ENCODE results near the gene GPR25.
"Not testable (repeated sequence)": the region's sequence is repeated elsewhere in the genome, so short reads cannot be mapped to it uniquely, and the experiment has no call there.

The GPR25 gene

DNA sequence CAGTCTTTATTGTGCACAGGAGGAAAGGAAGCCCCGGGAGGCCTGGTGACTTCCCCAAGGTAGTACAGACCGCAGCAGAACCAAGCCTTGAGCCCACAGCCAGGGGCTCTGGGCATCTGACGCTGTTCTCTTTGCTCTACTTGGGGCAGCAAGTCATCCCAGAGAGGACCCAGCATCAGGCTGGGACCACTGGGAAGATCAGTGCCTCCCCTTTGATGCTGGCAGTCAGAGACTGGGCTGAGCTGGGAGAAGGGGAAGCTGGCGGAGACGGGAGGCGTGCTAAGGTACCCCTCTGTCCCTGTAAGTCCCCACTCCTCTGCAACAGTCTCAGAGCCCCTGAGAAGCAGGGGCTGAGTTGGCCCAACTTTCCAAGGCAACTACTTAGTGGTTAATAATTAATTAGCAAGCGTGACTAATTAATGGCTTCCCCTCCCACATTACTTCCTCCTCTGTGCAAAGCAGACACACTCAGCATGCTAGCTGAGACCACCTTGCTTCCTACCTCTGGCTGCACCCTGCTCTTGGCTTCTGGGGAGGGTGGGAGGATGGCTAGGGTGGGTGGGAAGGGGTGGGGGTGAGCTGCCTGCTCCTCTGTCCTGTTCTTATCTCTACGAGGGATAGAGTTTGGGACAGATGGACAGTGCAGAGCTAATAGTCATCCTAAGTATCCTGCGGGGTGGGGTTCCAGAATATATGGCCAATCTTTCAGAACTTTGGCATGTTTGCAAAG lies 23.2 kb downstream of the GPR25 start:
- no peak for DNase-seq

DNA sequence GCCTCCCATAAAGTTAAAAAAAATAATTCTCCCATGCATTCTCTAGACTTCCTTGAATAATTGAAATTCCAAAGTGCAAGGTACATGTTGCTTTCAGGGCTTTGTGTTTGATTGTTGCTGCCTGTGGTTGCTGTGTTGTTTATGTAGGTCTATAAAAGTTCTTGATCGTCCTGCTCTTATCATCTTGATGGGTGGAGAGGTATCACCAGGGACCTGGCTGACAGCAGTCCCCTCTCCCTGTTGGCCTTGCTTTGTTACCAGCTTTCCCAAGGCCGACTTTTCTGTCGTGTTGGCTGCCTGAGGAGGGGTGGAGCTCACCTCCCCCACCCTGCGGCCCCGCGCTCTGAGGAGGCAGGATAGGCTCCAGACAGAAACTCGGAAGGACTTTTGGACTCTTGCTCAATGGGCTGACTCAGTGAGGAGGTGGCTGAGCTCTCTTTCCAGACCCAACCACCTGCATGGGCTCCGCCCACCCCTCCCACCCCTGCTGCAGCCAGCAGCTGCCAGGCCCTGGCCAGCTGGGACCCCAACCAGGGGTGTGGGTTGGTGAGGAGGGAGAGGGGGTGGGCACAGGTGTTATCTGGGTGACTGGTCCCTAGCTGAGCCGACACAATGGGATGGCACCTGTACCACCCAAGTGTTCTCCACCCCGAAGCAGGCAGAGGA lies 23.9 kb downstream of the GPR25 start:
- no peak for DNase-seq

DNA sequence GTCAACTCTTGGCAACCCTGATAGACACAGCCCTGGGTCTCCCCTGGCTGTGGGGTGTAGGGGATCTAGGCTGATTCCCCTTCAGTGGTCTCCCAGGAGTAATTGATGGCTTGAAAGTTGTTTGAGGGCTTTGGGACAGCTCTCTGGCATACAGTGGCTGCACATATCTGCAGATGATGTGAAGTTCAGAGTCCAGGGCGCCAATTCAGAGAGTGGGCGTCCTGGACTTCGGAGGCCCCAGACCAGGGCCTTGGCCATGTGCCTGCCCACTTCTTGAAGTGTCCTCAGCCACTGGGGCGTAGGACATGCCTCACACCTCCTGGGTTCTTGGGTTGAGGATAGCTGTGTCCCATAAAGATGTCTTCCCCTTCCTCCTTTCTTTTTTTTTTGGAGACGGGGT lies 24.5 kb downstream of the GPR25 start:
- no peak for DNase-seq

DNA sequence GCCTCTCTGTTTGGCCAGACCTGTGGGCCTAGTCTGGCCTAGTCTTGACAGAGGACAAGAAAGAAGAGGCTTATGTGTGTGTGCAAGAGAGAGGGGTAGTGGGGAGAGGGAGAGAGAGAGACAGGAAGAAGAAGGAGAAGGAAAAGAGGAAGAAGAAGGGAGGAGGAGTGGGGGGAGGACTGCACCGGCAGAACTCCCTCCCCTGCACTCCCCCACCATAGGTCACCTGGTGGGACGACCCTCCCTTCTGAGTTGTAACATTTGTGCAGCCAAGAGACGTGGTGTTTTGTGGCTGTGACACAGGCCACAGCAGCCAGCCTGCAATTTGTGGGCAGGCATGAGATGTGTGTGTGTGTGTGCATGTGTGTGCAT lies 26.2 kb downstream of the GPR25 start:
- no peak for DNase-seq

DNA sequence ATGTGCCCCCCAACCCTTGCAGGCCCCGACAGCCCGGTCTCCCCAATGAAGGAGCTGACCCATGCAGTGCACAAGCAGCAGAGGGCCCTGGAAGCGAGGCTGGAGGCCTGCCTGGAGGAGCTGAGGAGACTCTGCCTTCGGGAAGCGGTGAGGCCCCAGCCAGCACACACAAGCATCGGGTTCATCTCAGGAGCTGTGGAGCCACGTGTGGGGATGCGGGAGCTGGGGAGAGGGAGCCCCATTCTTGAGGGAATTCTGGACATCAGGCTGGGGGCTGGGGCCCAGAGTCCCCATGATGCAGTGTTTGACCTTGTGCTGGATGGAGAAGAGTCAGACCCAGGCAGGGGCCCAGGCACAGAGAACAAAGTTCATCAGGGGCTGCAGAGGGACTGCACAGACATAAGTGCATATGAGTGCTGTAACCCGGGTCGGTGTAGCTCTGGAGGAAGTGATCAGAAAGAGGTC lies 26.7 kb downstream of the GPR25 start:
- no peak for DNase-seq

DNA sequence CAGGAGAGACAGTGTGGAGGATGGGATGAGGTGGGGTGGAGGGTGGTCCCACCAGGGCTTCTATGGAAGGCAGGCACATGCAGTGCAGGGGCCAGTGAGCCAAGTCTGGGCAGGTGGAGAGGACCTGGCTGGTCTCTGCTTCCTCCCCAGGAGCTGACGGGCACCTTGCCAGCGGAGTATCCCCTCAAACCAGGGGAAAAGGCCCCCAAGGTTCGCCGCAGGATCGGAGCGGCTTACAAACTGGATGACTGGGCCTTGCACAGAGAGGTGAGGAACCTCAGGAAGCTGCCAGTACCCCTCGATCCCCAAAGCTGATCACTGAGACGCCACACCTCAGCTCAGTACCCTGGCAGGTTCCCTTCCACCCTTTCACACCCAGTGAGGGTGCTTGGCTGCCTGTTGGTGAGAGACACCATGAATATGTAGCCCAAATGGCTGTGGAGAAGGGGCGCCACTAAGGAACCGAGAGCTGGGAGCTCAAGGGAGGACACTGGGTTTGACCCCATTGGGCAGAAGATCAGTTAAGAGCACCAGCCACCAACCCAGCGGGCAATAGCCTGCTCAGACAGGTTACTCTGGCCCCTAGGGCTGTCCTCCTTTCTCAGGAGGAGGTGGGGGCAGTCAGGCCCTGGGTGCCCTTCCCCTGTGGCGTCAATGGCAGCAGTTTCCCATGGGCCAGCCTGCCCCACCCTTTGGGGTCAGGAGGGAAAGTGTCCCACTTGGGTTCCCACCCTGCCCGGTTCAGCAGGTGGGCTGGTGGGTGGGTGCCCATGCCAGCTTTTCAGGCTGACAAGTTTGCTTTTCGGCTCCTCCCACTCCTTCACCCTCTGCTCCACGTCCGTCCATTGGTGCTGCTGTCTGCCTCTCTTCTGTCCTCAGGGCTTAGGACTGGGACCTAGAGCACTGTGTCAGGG lies 27.4 kb downstream of the GPR25 start:
- no peak for DNase-seq

DNA sequence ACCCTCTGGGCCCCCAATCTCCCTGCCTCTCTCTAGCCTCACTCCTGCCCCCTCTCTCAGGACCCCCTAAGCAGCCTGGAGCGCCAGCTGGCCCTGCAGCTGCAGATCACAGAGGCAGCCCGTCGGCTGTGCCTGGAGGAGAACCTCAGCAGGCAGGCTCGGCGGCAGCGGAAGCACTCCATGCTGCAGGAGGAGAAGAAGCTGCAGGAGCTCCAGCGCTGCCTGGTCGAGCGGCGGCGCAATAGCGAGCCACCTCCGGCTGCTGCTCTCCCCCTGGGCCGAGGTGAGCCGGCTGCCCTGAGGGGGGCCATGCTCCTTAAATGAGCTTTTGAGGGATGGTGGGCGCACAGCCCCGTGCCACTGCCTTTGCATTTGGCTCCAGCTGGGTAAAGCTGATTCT lies 28.1 kb downstream of the GPR25 start:
- DNase-seq, result no peak

DNA sequence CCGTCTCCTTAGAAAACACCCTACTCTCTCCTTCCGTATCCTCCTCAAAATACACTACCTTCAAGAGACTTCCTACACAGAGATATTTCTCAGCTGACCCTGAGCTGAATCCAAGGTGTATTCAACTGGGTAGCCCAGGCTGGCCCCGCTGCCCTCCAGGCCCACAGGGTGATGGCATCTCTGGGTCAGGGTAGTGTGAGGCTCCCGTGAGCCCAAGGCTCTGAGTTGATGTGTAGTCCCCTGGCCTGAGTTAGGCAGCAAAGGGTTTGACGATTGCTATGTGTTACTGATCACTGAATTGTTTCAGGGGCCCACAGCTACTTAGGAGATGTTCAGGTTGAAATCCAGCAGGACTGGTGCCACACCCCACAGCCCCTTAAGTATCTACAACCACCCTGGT lies 28.6 kb downstream of the GPR25 start:
- DNase-seq, result no peak

DNA sequence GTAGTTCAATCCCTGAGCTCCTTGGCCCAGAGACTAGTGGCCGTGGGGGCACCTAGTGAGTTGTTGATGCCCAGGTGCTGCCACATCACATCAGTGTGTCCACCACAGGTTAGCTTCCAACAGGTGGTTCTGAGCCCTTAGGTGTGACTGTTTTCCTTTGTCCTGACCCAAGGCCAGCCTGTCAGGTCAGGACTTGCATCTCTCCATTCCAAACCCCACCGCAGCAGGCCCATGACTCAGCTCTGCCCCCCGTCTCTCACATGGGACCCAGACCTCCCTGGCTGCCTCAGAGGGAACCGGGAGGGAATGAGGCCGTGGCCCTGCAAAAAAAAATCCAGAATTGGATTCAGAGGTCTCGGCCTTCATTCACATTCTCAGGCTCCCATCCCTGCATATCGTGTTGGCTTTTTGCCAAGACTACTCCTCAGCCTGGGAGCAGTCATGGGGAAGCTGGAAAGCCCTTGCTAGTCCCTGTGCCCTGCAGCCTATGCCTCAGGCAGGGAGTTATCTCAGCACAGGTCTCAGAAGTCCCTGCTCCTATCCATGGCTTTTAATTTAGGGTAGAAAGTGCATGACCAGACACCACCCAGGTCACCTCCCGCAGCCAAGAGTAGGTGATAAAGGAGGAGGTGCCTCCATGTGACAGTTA lies 29.1 kb downstream of the GPR25 start:
- no peak for DNase-seq

DNA sequence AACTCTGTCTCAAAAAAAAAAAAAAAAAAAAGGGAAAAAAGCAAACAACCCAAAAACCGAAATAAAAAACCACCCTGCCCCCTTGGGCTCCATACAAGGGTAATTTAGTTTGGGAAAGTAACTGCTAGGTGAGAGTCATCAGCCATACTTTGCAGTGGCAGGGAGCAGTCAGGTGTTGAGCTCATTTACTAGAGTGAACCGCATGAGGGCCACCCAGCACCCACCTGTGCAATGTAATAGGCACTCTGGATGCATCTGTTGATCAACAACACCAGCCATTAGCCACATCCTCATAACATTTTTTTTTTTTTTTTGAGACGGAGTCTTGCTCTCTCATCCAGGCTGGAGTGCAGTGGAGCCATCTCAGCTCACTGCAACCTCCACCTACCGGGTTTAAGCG lies 31.0 kb downstream of the GPR25 start:
- DNase-seq, result no peak

DNA sequence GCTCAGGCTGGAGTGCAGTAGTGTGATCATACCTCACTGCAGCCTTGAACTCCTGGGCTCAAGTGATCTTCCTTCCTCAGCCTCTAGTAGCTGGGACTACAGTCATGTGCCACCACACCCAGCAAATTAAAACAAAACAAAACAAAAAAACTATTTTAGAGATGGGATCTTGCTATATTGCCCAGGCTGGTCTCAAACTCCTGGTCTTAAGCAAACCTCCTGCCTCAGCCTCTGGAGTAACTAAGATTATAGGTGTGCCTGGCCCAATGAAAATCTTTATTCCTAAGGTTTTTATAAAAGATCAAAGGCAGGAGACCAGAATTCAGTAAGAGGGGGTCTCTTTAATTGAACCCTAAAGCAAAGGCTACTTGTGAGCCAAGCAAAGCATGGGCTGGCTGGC lies 32.0 kb downstream of the GPR25 start:
- no peak for DNase-seq

DNA sequence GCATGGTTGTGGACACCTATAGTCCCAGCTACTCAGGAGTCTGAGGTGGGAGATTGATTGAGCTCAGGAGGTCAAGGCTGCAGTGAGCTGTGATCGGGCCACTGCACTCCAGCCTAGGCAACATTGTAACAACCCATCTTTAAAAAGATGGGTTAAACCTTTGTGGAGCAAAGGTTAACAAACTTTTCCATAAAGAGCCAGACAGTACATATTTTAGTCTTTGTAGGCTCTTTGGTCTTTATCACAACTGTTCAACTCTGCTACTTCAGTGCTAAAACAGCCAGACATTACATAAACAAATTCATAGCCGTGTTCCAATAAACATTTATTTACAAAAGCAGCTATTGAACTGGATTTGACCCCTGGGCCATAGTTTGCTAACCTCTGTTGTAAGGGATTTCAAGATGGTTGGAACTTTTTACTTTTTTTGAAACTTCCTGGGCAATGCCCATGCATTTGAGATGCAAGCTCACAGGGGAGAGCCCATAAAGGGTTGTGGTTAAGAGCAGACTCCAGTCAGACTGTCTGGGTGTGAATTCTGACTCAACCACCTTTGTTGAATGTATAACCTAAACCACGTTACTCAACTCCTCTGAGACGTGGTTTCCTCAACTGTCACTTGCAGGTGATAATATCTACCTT lies 32.8 kb downstream of the GPR25 start:
- peak; percentile 28 to 49 for DNase-seq

DNA sequence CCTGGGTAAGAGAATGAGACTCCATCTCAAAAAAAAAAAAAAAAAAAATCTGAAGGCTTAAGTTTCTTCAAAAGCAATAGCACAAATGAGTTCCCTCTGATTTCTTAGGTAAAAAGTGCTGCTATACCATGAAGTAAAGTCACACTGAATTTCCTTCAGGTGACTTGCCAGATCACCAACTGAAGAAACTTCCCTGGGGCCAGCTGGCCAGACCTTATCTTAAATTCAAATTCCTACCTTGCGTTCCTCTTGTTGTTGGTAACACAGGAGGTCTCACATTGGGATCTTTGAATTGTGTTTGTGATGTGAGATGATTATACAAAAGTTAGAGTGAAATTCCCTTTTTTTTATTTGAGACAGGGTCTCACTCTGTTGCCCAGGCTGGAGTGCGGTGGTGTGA lies 33.7 kb downstream of the GPR25 start:
- no peak for DNase-seq

DNA sequence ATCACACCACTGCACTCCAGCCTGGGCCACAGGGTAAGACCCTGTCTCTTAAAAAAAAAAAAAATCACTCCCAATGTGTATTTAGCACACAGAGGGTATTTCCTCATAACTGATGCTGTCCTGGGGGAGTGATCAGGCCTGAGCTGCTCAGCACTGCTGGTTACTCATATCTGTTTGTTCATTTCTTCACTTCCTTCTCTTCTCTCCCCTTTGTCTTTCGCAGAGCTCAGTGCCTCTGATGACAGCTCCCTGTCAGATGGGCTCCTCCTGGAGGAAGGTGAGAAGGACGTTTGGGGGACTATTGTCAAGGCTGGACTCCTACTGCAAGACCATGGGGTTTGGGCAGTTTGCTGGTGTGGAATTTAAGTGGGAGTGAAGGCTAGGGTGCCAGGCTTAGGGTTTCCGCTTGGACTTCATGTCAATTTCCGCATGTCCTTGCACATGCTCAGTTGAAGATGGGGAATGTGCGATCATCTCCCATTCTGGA lies 34.9 kb downstream of the GPR25 start:
- no peak for DNase-seq

DNA sequence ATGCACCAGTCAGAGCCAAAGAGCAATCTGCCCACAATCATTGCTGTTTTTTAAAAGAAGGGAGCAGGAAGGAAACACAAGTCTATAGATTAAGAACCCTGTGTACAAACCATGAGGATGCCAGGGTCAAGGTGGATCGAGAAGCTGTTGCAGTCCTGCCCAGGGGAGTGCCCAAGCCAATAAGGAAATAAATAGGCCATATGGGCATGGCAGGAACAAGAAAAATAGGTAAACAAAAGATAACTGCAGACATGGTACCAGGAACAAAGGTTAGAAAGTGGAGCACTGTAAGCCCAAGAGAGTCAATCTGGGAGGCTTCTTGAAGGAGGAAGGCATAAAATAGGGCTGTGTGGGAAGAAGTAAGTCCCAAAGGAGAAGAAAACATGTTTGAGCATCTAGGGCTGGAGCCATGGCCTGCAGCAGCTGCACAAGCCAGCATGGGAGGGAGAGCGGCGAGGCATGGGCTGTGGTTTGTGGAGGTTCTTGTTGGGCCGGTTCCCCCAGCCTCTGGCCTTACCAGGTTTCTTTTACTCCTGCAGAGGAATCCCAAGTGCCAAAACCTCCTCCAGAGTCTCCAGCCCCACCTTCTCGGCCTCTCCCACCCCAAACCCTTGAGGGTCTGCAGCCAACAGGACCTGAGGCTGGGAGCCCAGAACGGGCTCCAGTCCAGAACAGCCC lies 35.5 kb downstream of the GPR25 start:
- no peak for DNase-seq

DNA sequence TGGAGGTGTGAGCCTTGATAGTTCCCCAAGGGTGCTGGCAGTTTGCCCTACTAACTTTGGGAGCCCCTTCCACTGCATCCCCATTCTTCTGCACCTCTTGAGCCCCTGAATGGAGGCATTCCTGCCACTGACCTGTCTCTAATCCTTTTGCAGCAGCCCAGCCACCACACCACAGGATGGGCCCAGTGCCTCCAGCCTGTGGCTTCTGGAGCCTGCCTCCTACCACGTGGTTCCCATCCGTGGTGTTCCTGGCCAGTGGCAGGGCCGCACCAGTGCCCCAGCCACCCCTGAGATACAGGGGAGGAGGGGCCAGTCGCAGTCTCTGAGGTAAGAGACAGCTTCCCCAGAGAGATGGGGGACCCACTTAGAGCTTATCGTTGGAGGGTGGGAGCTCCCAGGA lies 36.3 kb downstream of the GPR25 start:
- DNase-seq, result no peak

DNA sequence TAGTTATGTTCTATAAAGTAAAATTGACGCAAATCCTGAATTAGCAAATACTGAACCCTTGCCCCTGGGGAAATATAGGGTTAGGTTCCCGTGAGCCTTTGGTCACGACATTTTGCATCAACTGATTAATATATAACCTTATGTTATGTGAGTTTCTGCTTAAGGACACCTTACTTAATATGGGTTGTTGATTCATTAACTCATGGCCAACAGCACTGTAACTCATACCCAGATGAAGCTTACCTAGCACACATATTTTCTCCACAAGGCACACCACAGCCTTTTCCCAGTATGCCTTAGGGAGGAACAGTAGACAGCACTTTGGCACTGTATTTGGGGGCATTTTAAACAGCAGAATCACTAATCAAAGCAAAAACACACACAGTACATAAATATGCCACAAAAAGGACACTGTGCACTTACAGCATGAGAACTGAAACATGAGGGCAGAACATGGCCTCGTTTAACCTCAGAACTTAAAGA lies 37.0 kb downstream of the GPR25 start:
- DNase-seq, result no peak

DNA sequence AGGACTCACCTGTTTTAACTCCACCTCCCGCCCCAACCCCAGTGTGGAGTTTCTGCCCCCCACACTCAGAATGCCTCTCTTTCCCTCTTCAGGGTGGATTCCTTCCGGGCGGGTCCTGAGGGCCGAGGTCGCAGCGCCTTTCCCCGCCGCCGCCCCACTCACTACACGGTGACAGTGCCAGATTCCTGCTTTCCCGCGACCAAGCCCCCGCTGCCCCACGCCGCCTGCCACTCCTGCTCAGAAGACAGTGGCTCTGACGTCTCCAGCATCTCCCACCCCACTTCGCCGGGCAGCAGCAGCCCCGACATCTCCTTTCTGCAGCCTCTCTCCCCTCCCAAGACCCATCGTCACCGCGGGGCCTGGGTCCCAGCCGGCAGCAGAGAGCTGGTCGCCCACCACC lies 38.6 kb downstream of the GPR25 start:
- DNase-seq, result no peak

DNA sequence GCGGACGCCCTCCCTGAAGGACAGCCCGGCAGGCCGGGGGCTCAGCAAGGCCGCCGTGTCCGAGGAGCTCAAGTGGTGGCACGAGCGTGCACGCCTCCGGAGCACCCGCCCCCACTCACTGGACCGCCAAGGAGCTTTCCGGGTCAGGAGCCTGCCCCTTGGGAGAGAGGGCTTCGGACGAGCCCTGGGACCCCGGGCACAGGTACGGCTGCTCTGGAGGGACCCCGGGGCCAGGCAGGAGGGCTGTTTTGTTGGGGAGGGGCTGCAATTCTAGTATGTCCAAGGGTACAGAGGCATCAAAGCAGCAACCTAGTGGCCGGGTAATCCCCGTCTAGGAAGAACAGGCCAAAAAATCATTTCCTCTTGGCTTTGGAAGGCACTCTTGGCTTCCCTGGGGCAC lies 39.2 kb downstream of the GPR25 start:
- not testable (repeated sequence) for DNase-seq

DNA sequence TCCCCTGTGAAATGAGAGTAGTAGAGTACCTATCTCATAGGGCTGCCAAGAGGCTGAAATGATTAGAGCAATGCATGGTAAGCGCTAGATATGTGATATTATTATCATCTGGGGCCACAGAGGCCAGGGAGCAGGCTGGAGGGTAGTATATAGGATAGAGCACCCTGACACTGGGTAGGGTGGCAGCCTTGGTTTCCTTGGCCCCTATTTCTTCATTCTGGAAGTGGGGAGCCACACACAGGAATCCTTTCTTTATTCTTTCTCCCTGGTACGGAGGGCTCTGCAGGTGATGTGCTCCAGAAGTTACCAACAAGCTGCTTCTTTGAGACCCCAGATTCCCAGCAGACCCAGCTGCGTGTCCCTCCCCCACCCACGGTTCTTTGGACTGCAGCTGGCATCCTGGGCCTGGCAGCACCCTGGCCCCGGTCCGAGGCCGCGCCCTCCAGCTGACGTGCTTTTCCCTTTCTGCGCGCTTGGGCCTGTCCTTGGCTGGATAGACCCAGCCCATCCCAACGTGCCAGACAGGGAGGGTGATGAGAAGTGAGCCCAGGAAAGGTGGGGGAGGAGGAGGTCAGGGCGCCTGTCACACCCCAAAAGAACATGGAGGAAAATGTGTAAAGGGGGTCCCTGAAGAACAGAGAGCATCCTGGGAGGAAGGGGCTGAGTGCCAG lies 40.1 kb downstream of the GPR25 start:
- no peak for DNase-seq

DNA sequence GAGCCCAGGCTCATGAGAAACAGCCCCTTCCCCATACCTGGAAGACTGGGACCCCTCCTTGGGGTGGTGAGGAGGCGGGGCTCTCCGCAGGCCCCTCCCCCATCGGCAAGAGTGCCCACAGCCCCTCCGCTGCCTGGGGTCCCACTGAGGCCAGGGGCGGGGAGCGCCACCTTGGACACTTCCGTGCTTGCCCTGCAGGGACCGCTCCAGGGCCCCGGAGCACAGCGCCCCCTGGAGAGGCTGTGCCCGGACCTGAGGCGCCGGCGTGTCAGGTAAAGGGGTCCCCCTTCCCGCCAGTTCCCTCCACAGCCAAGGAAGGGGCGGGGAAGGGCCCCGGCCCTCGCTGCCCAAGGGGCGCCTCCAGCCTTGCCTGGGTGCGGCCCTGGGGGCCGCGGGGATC lies 43.4 kb downstream of the GPR25 start:
- DNase-seq, result no peak
